HG02870 (cell line): Measurements from ENCODE around the gene SYT5.

Experiments used
- ATAC-seq: cut with Tn5 transposase; IDR thresholded peaks from one replicate; pipeline ENCODE4 v1.9.1; 2021; ENCODE audit warnings: mild to moderate bottlenecking, moderate library complexity; ENCODE audit not compliant: unreplicated experiment

Gene SYT5

DNA sequence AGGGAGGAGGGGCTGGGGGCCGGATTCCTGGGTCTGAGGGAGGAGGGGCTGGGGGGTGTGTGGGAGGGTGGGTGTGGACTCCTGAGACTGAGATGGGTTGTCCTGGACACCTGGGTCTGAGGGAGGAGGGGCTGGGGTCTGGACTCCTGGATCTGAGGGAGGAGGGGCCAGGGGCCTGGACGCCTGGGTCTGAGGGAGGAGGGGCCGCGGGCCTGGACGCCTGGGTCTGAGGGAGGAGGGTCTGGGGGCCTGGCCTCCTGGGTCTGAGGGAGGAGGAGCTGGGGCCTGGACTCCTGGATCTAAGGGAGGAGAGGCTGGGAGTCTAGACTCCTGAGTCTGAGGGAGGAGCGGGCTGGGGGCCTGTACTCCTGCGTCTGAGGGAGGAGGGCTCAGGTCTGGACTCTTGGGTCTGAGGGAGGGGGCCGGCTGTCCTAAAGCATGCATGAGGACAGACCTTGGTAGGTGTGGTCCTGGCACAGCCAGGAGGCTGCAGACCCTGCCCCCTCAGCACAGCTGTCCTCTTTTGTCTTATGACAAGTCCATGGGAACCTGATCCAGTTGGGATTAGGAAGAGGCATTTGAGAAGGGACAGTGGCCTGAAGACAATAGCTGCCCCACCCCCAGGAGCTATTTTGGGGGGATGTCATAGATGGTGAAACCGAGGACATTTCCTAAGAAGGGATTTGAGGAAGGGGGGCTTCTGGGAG, 32.4 kb downstream of the SYT5 start:
- ATAC-seq: no peak

- ATAC-seq: no peak
Observed at GRCh38 chr19:55146705-55147273, 33.3 kb downstream of the SYT5 start.

DNA sequence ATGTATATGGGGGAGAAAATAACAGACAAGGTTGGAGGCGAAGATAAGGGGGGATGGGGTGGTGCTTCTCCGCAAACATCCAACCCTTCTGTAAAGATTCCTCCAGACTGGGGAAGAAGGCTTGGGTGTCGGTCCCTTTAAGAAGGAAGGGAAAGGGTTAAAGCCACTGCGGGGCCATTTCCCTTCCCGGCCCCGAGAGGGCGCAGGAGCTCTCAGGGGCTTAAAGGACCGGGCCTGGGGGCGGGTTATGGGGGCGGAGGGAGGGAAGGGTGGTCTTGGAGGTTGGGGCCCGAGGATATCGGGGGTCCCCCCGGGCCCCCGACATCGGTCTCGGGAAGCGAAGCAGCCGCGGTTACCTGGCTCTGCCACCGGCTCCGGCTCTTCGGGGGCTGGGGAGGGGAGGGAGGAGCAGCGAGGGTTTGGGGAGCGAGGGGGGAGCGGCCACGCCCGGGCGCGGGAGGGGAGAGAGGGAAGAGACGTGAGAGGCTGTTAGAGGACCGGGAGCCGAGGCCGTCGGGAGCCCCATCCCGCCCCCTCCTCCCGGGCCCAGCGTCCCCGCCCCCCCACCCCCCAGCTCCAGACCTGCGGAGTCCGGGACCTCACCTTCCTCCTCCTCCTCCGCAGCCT, 33.9 kb downstream of the SYT5 start:
- ATAC-seq: no peak

DNA sequence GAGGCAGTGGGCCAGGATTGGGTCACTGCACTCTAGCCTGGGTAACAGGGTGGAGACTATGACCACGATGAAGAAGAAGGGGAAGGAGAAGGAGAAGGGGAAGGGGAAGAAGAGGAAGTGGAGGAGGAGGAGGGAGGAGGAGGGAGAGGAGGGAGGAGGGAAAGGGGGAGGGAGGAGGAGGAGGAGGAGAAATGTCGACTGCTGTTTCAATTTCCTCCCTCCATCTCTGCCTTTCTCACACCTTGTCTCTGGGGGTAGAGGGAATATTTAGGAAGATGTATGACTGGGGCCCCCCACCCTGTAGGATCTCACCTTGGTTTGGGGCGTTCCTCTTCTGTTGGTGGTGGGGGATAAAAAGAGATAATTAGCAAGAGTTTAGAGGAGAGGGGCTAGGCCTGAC, 34.9 kb downstream of the SYT5 start:
- ATAC-seq: no peak

DNA sequence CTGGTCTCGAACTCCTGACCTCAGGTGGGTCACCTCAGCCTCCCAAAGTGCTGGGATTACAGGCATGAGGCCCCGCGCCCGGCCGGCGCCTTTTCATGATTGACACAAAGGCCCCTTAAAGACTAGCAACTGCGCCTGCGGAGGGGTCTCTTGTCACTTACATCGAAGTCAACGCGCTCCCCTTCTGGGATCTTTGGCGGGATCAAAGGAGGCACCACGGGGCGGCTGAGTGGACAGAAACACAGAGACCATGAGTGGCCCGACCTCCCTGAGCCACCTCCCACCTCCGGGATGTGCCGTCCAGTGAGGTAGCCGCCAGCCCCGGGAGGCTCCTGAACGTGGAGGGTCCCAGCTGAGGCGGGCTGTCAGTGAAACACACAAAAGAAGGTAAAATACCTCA, 38.4 kb downstream of the SYT5 start:
- no peak for ATAC-seq

GRCh38 chr19:55137915-55138314, 42.2 kb downstream of the SYT5 start:
- ATAC-seq: no peak

GRCh38 chr19:55136399-55137102, 43.5 kb downstream of the SYT5 start:
- ATAC-seq: no peak

DNA sequence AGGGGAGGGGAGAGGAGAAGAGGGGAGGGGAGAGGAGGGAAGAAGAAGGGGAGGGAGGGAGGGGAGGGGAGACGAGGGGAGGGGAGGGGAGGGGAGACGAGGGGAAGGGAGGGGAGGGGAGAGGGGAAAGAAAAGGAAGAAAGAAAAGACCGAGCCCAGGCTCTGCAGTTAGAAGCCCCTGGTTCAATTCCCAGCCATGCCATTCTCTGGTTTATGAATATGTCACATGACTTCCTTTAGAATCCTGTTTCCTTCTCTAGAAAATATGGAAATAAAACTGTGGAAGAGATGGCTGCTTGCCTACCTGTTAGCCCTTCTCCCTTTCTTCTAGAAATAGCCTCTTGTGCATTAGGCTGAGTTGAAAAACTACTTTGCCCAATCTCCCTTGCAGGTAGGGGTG, 45.4 kb downstream of the SYT5 start:
- no peak for ATAC-seq

- ATAC-seq: no peak
Observed at GRCh38 chr19:55133639-55134444, 46.2 kb downstream of the SYT5 start.

DNA sequence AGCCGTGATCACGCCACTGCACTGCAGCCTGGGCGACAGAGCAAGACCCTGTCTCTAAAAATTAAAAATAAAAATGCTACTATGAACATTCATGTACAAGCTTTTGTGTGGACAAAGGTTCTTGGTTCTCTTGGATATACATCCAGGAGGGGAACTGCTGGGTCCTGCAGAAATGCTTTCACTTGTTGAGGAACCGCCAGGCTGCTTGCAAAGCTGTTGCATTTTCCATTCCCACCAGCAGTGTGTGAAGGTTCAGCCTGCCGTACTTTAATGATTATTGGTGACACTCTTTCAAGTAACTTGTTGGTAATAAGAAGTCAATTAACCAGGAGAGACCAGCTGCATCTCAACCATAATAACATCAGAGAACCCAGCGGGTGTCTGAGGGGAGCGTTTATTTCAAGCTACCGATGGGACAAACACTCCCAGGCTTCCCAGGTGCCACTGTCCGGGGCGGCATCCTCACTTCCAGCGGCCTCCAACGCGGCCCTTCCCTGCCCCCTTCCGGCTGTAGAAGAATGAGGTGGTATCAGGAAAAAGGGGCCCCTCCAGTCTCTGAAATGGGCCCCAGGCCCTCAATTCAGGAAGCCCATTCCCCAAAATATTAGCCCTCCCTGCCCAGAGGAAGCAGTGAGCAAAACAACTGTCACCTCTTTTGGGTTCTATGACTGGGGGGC, 47.5 kb downstream of the SYT5 start:
- no peak for ATAC-seq

DNA sequence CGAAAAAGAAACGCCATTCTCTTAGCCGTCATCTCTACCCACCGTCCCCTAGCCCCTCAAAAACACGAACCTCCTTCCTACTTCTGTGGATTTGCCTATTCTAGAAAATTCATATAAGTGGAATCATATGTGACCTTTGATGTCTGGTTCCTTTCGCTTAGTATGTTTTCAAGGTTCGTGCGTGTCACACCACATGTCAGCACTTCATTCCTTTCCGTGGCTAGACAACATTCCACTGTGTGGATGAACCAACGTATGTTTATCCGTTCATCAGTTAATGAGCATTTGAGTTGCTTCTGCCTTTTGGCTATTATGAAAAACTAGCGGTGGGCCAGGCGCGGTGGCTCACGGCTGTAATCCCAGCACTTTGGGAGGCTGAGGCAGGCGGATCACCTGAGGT, 48.7 kb downstream of the SYT5 start:
- no peak for ATAC-seq
